LNCaP clone FGC (cell line): ENCODE measurements around the gene THNSL1.

ENCODE experiments used
- DNase-seq: peaks from one replicate; pipeline ENCODE4 v3.0.0-alpha.2; 2011; ENCODE audit warnings: low read depth
- H3K4me3 ChIP-seq: 2 replicates; pipeline ENCODE4 v1.5.1; 2011; ENCODE audit warnings: mild to moderate bottlenecking, low read depth, low read length, control low read depth
- CTCF ChIP-seq: IDR thresholded peaks from 2 replicates; pipeline ENCODE4 v1.5.1; 2012; ENCODE audit warnings: mild to moderate bottlenecking; ENCODE audit not compliant: control insufficient read depth, insufficient read depth; ENCODE audit errors: extremely low read depth

Gene THNSL1

GRCh38 chr10:25061711-25062449 is 45.5 kb downstream of the THNSL1 start:
- no peak for DNase-seq
- no peak overlapping the region for H3K4me3 ChIP-seq
- no peak for TF ChIP-seq CTCF

- no peak for DNase-seq
- TF ChIP-seq CTCF, result no peak
- no peak overlapping the region for H3K4me3 ChIP-seq
These were observed 46.7 kb downstream of the THNSL1 start for GRCh38 chr10:25063157-25063556.

GRCh38 chr10:25063644-25064043 is 47.2 kb downstream of the THNSL1 start:
- no peak for TF ChIP-seq CTCF
- no peak overlapping the region for H3K4me3 ChIP-seq
- no peak for DNase-seq

- no peak overlapping the region for H3K4me3 ChIP-seq
- DNase-seq, result no peak
- no peak for TF ChIP-seq CTCF
These were observed 48.0 kb downstream of the THNSL1 start for GRCh38 chr10:25064401-25064800.

- H3K4me3 ChIP-seq, result no peak overlapping the region
- DNase-seq, result no peak
- TF ChIP-seq CTCF, result no peak
These were observed 49.5 kb downstream of the THNSL1 start for GRCh38 chr10:25065761-25066476.

GRCh38 chr10:25068152-25069058 is 52.0 kb downstream of the THNSL1 start:
- no peak overlapping the region for H3K4me3 ChIP-seq

More at GRCh38 chr10:25068152-25069058, 52.0 kb downstream of the THNSL1 start:
- no peak for DNase-seq
- TF ChIP-seq CTCF, result no peak
